Left lung (tissue), 10 donors: ENCODE data around the gene TP53RK. TPM values are rescaled to one million over a fixed set of nuclear protein-coding genes. Genes with fewer than 3 reads are reported as not detected.

Experiments used
- ATAC-seq: fragments of 200-7000 bp; cut with Tn5 transposase; one replicate; pipeline ENCODE4 v1.9.1; 2020; ENCODE audit warnings: moderate library complexity
- DNase-seq, 4 donors: peaks; one replicate each; pipeline ENCODE4 v3.0.0-alpha.2; 2013 to 2020
- H3K27ac ChIP-seq, 2 donors: fragments of 200-600 bp; sonication (generic) in 1 of 2; one replicate each; pipeline versions ENCODE4 v1.5.0 to v1.8.0; 2020 to 2021
- H3K27me3 ChIP-seq, 2 donors: fragments of 200-600 bp; sonication (generic) in 1 of 2; one replicate each; pipeline versions ENCODE4 v1.5.0 to v1.8.0; 2020 to 2021
- H3K36me3 ChIP-seq, 2 donors: fragments of 200-600 bp; sonication (generic) in 1 of 2; one replicate each; pipeline versions ENCODE4 v1.5.0 to v1.8.0; 2020 to 2021
- H3K4me1 ChIP-seq, 2 donors: fragments of 200-600 bp; one replicate each; pipeline ENCODE4 v1.8.0; 2021
- H3K4me3 ChIP-seq, 2 donors: fragments of 200-600 bp; sonication (generic) in 1 of 2; one replicate each; pipeline versions ENCODE4 v1.5.0 to v1.8.0; 2020 to 2021; ENCODE audit warnings: mild to moderate bottlenecking in 1 of 2
- H3K9me3 ChIP-seq, 2 donors: fragments of 200-600 bp; sonication (generic) in 1 of 2; one replicate each; pipeline versions ENCODE4 v1.5.0 to v1.8.0; 2020 to 2021
- CTCF ChIP-seq, 2 donors: fragments of 200-600 bp; sonication (generic) in 1 of 2; IDR thresholded peaks; one replicate each; pipeline versions ENCODE4 v1.5.0 to v1.8.0; 2021; ENCODE audit warnings: antibody characterized with exemption in 2 of 2
- intact Hi-C, 2 donors: fragments of 100-400 bp; cut with DNase I; formaldehyde crosslinking; loops; one replicate each; pipeline versions ENCODE4 v1.11.2 to v1.14.2; 2022
- polyA plus RNA-seq, 6 donors: library from polyadenylated mRNA; unstranded; fragments of 120-200 nt; gene quantifications; one replicate each; pipeline ENCODE4 v1.2.1, GENCODE V29; 2013; ENCODE audit not compliant: insufficient read length in 6 of 6
- total RNA-seq, 2 donors: library from RNA; stranded (reverse); fragmentation: NEBNext Ultra II Directional; extraction: Animal tissue kit (Norgen Biotek cat#: 25700); gene quantifications; one replicate each; pipeline ENCODE4 v1.2.1, GENCODE V29; 2021
- donor health status: DM: no; HTN: yes; CAD: no.
- donor health status: DM: no; HTN: no; CAD: no.

The TP53RK gene
- total and polyA plus RNA-seq, 8 donors, result 9.6 to 19.9 (median 14.0) TPM

GRCh38 chr20:46652699-46653098 is 36.5 kb downstream of the TP53RK start:
- Histone ChIP-seq H3K36me3 (no peaks in the 10 kb centered on the region), H3K9me3 (no peaks in the 10 kb centered on the region), H3K4me3 (no peak overlapping the region), H3K27me3 (peaks cover 12 to 48% of the 10 kb centered on the region in 2 donors), H3K27ac (no peak overlapping the region), H3K4me1 (no peaks in the 10 kb centered on the region)
- ATAC-seq (no peak), DNase-seq (no peak)
- intact Hi-C loops, result no loop called here
- no peak for TF ChIP-seq CTCF (IDR thresholded peaks at IDR 0.05)

GRCh38 chr20:46651091-46651962 is 37.9 kb downstream of the TP53RK start, which contains the start of gene SLC13A3:
TSS of gene SLC13A3 (minus strand) at chr20:46651459. CDS start at chr20:46651421, 38 bp downstream.
- intact Hi-C loops, result no loop called here
- H3K36me3 ChIP-seq, result no peaks in the 10 kb centered on the region
- TF ChIP-seq CTCF (IDR thresholded peaks at IDR 0.05), result no peak
- ATAC-seq (peak; percentile 47), DNase-seq (peak in 1 of 4 donors; percentile 24)
- no peaks in the 10 kb centered on the region for H3K4me1 ChIP-seq
- H3K4me3 ChIP-seq, result no peak within 1 kb of the TSS
- peaks cover 12 to 48% of the 10 kb centered on the region in 2 donors for H3K27me3 ChIP-seq
- no peak within 1 kb of the TSS for H3K27ac ChIP-seq
- H3K9me3 ChIP-seq, result no peaks in the 10 kb centered on the region

GRCh38 chr20:46650575-46651090 is 38.6 kb downstream of the TP53RK start:
- no peak for DNase-seq
- no peak for TF ChIP-seq CTCF (IDR thresholded peaks at IDR 0.05)

GRCh38 chr20:46649965-46650542 is 39.2 kb downstream of the TP53RK start:
- Histone ChIP-seq H3K4me1 (no peaks in the 10 kb centered on the region), H3K36me3 (no peaks in the 10 kb centered on the region), H3K9me3 (no peaks in the 10 kb centered on the region), H3K4me3 (no peak overlapping the region), H3K27ac (no peak overlapping the region), H3K27me3 (peaks cover 12 to 48% of the 10 kb centered on the region in 2 donors)
- DNase-seq (no peak), ATAC-seq (no peak)
- no peak for TF ChIP-seq CTCF (IDR thresholded peaks at IDR 0.05)
- intact Hi-C loops, result no loop called here

More at GRCh38 chr20:46650575-46651090, 38.6 kb downstream of the TP53RK start:
- intact Hi-C loops, result no loop called here
- Histone ChIP-seq H3K4me1 (no peaks in the 10 kb centered on the region), H3K36me3 (no peaks in the 10 kb centered on the region), H3K9me3 (no peaks in the 10 kb centered on the region), H3K4me3 (no peak overlapping the region), H3K27ac (no peak overlapping the region), H3K27me3 (peaks cover 12 to 48% of the 10 kb centered on the region in 2 donors)
- no peak for ATAC-seq

GRCh38 chr20:46649650-46649949 is 39.6 kb downstream of the TP53RK start:
- no peak overlapping the region for H3K4me3 ChIP-seq
- no peaks in the 10 kb centered on the region for H3K36me3 ChIP-seq
- H3K27me3 ChIP-seq, result peaks cover 12 to 48% of the 10 kb centered on the region in 2 donors
- no peak overlapping the region for H3K27ac ChIP-seq
- DNase-seq (no peak), ATAC-seq (no peak)
- no peaks in the 10 kb centered on the region for H3K4me1 ChIP-seq
- no peak for TF ChIP-seq CTCF (IDR thresholded peaks at IDR 0.05)
- intact Hi-C loops, result no loop called here
- no peaks in the 10 kb centered on the region for H3K9me3 ChIP-seq
